ENCODE data around the gene PSEN1.

PSEN1 gene

DNA sequence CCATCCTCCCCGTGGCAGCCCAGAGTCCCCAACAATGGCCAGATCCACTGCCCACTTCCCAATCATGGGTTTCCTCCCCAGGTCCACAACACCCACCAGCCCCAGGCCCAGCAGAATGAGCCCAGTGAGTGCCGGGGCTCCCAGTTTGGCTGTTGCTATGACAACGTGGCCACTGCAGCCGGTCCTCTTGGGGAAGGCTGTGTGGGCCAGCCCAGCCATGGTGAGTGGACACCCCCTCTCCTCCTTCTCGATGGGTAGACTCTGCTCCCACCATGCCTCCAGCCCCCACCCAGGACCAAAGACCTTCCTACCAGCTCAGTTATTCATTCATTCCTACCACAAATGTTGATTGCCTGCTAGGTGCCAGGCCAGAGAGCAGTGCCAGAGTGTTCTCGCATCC is 124.8 kb downstream of the PSEN1 start:
- no peak for DNase-seq (ENCODE audit: extremely low spot score)
- POLR2A ChIA-PET = no interaction called here
- CTCF ChIA-PET = interaction anchor here (1.4 kb wide), 1 partner anchor 34 kb away, joined by 5 read pairs; no protein-coding TSS in a partner anchor
- no peak for TF ChIP-seq CTCF (IDR thresholded peaks at IDR 0.05; ENCODE audit: control extremely low read depth, extremely low read depth, low read depth, missing control alignments)

DNA sequence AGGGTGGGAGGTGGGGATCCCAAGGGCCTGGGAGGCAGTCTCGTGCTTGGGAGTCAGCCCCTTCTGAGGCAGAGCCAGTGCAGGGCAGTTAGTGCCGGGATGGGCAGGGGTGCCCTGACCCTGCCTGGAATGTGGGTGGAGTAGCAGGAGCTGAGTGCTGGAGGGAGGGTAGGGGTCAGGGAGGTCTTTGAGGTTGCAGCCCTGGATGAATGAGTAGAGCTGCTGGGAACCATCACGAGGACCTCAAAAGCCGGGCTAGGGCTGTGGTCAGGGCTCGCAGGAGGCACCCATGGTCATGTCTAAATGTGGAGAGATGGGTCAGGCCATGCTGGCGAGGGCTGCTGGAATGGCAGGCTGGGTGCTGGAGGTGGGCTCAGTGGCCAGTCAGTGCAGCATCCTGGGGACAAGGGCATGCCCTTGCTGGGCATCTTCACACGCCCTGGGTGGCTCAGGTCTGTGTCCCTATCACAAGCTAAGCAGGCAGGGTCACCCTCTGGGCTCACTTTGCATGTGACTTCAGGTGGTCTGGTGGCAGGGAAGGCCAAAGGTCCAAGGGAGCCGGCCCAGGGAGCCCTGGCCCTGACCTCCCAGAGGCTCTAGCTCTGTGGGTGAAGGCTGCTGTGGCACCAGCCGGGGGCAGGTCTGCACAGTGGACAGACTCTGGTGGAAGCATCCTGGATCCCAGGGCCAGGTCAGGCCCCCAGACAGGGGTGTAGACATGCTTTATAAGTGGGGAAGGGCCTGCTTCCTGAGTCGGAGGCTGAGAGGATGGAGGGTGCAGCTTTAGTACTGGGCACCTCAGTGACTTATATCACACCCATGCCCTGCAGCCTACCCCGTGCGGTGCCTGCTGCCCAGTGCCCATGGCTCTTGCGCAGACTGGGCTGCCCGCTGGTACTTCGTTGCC is 125.5 kb downstream of the PSEN1 start:
- no peak for DNase-seq (ENCODE audit: extremely low spot score)
- POLR2A ChIA-PET = no interaction called here
- CTCF ChIA-PET = interaction anchor here (1.1 to 1.4 kb wide), 2 partner anchors 13 to 33 kb away, joined by 3 to 5 read pairs; no protein-coding TSS in a partner anchor
- TF ChIP-seq CTCF (IDR thresholded peaks at IDR 0.05; ENCODE audit: control extremely low read depth, extremely low read depth, low read depth, missing control alignments) = no peak

GRCh38 chr14:73262427-73263183 is 126.3 kb downstream of the PSEN1 start:
- no peak for TF ChIP-seq CTCF (IDR thresholded peaks at IDR 0.05; ENCODE audit: control extremely low read depth, extremely low read depth, low read depth, missing control alignments)
- DNase-seq (ENCODE audit: extremely low spot score) = no peak
- ChIA-PET POLR2A (interaction anchor here (0.5 kb wide), 1 partner anchor 121 kb away, joined by 4 read pairs; no protein-coding TSS in a partner anchor), CTCF (interaction anchor here (1.1 to 1.5 kb wide), 3 partner anchors 14 to 33 kb away, joined by 3 to 5 read pairs (median 3); no protein-coding TSS in a partner anchor)

DNA sequence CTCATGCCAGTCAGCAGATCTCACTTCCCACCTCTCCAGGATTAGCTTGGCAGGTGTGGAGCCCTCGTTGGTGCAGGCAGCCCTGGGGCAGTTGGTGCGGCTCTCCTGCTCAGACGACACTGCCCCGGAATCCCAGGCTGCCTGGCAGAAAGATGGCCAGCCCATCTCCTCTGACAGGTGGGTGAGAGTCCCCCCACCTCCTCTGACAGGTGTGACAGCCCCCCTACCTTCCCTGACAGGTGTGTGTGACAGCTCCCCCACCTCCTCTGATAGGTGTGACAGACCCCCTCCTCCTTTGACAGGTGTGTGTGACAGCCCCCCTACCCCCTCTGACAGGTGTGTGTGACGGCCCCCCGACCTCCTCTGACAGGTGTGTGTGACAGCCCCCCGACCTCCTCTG is 127.3 kb downstream of the PSEN1 start:
- DNase-seq (ENCODE audit: extremely low spot score) = no peak
- ChIA-PET POLR2A (interaction anchor here (0.5 kb wide), 1 partner anchor 122 kb away, joined by 4 read pairs; no protein-coding TSS in a partner anchor), CTCF (interaction anchor here (1.2 to 1.6 kb wide), 3 partner anchors 9 to 48 kb away, joined by 3 to 4 read pairs (median 3); no protein-coding TSS in a partner anchor)
- no peak for TF ChIP-seq CTCF (IDR thresholded peaks at IDR 0.05; ENCODE audit: control extremely low read depth, extremely low read depth, low read depth, missing control alignments)

DNA sequence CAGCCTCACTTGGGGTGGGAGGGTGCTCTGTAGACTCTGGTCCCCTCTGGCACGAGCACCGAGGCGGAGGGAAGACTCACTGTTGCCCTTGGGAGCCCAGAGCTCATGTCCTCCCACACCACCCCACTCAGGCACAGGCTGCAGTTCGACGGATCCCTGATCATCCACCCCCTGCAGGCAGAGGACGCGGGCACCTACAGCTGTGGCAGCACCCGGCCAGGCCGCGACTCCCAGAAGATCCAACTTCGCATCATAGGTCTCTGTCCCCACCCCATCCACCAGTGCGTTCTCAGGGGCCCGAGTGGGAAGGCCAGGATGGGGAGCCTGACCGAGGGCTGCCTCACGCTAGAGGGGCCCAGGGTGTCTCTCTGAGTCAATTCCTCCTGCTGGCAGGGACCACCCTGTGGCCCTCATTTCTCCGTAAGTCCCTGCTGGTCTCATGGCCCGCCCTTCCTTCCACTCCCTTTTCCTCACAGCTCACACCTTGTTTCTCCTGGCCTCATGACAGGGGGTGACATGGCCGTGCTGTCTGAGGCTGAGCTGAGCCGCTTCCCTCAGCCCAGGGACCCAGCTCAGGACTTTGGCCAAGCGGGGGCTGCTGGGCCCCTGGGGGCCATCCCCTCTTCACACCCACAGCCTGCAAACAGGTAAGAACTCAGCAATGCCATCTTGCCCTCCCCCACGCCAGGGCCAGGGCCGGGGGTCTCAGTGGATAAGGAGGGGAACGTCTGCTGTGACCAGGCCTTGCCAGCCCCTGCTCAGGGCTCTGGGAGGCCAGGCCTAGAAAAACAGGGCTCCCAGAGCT is 128.0 kb downstream of the PSEN1 start:
- CTCF ChIA-PET = interaction anchor here (1.2 to 2.6 kb wide), 4 partner anchors 10 to 48 kb away, joined by 3 to 9 read pairs (median 4); no protein-coding TSS in a partner anchor
- no peak for DNase-seq (ENCODE audit: extremely low spot score)
- POLR2A ChIA-PET = no interaction called here
- TF ChIP-seq CTCF (IDR thresholded peaks at IDR 0.05; ENCODE audit: control extremely low read depth, extremely low read depth, low read depth, missing control alignments) = no peak
